Type B pancreatic cell (in vitro differentiated cells): ENCODE data around the gene KIF1A. TPM values are rescaled to one million over a fixed set of nuclear protein-coding genes. Genes with fewer than 3 reads are reported as not detected.

ENCODE experiments used
- DNase-seq: peaks from one replicate; pipeline ENCODE4 v3.0.0; 2021; ENCODE audit warnings: mixed read lengths; ENCODE audit not compliant: unreplicated experiment; ENCODE audit errors: extremely low spot score
- H3K27ac Mint-ChIP-seq: 2 replicates; pipeline ENCODE4 v1.8.0; 2021; ENCODE audit warnings: mild to moderate bottlenecking, mixed read lengths
- H3K27me3 Mint-ChIP-seq: 2 replicates; pipeline ENCODE4 v1.8.0; 2021; ENCODE audit warnings: mixed read lengths
- H3K36me3 Mint-ChIP-seq: 2 replicates; pipeline ENCODE4 v1.8.0; 2021; ENCODE audit warnings: mixed read lengths
- H3K4me1 Mint-ChIP-seq: one replicate; pipeline ENCODE4 v1.8.0; 2021; ENCODE audit warnings: mixed read lengths; ENCODE audit not compliant: unreplicated experiment
- H3K4me3 Mint-ChIP-seq: 2 replicates; pipeline ENCODE4 v1.8.0; 2021; ENCODE audit warnings: mild to moderate bottlenecking, mixed read lengths
- H3K9me3 Mint-ChIP-seq: 2 replicates; pipeline ENCODE4 v1.8.0; 2021; ENCODE audit warnings: mixed read lengths
- total RNA-seq: library from RNA; stranded (reverse); gene quantifications from 2 replicates; pipeline ENCODE4 v1.2.1, GENCODE V29; 2021; ENCODE audit warnings: low replicate concordance
- TF ChIP-seq, protein P1 (sequence below): fragments of 200-600 bp; sonication (generic); conservative IDR thresholded peaks from 2 replicates; pipeline ENCODE4 v1.5.0; 2021; ENCODE audit warnings: antibody characterized with exemption, mild to moderate bottlenecking

The KIF1A gene
- total RNA-seq, 1 donor from 2014 or later, result 78.4 TPM

DNA sequence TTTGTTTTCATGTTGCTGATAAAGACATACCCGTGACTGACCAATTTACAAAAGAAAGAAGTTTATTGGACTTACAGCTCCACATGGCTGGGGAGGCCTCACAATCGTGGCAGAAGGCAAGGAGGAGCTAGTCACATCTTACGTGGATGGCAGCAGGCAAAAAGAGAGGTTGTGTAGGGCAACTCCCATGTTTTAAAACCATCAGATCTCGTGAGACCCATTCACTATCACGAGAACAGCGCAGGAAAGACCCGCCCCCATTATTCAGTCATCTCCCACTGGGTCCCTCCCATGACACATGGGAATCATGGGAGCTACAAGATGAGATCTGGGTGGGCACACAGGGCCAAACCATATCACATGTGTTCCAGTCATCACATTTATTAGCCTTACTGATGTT is 111.6 kb downstream of the KIF1A start:
- no peaks in the 10 kb centered on the region for H3K36me3 Mint-ChIP-seq
- H3K27ac Mint-ChIP-seq, result no peak overlapping the region
- H3K9me3 Mint-ChIP-seq, result no peaks in the 10 kb centered on the region
- TF ChIP-seq, protein P1, sequence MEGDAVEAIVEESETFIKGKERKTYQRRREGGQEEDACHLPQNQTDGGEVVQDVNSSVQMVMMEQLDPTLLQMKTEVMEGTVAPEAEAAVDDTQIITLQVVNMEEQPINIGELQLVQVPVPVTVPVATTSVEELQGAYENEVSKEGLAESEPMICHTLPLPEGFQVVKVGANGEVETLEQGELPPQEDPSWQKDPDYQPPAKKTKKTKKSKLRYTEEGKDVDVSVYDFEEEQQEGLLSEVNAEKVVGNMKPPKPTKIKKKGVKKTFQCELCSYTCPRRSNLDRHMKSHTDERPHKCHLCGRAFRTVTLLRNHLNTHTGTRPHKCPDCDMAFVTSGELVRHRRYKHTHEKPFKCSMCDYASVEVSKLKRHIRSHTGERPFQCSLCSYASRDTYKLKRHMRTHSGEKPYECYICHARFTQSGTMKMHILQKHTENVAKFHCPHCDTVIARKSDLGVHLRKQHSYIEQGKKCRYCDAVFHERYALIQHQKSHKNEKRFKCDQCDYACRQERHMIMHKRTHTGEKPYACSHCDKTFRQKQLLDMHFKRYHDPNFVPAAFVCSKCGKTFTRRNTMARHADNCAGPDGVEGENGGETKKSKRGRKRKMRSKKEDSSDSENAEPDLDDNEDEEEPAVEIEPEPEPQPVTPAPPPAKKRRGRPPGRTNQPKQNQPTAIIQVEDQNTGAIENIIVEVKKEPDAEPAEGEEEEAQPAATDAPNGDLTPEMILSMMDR, result no peak
- peaks cover 4% of the 10 kb centered on the region for H3K4me1 Mint-ChIP-seq
- no peak for DNase-seq
- H3K27me3 Mint-ChIP-seq, result peaks cover 18% of the 10 kb centered on the region
- H3K4me3 Mint-ChIP-seq, result no peak overlapping the region

DNA sequence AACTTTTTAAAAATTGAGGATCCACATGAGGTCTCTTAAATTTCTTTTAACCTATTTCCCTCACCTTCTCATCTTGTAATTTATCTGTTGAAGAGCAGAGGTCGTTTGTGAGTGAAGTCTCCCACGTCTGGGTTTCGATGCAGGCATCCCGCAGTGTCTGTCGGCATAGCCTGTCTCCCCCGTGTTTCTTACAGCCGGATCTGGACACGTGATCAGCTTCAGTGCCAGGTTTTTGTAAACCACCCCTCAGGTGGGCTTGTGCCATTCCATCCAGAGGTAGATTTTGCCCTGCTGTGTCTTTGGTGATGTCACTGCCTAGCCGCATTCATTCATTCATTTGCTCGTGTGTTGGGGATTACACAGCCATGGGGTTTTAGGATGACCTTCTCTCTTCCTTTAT is 112.2 kb downstream of the KIF1A start:
- H3K27ac Mint-ChIP-seq, result no peak overlapping the region
- no peak overlapping the region for H3K4me3 Mint-ChIP-seq
- no peaks in the 10 kb centered on the region for H3K9me3 Mint-ChIP-seq
- no peak for DNase-seq
- TF ChIP-seq, protein P1, result no peak
- no peaks in the 10 kb centered on the region for H3K36me3 Mint-ChIP-seq
- H3K4me1 Mint-ChIP-seq, result peaks cover 4% of the 10 kb centered on the region
- peaks cover 18% of the 10 kb centered on the region for H3K27me3 Mint-ChIP-seq

DNA sequence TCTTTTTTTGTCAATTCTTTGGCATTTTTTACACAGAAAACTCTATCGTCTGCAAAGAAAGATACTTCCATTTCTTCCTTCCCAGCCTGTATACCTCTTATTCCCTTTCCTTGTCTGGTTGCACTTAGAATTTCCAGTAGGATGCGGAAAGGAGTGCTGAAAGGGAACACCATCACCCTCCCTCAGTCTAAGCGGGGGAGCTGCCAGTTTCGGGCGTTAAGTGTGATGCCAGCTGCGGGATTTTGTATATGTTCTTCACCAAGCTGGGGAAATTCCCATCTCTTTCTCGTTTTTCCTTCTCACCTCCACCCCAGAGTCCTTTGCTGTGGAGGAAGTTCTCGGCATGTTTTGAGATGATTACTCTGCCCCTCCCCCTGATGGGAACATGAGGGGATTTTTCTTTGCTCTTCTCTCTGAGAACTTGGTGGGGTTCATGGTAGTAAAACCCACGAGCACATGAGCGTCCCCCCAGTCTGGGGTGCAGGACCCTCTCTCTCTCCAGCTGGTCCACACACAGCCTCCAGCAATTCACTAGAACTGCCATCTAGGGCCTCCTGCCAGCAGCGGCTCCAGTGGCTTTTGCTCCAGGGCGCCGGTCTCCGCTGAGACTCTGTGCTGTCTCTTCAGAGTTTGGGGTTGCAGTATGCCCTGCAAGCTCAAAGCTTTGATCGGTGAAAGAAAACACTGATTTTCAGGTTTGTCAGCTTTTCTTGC is 112.8 kb downstream of the KIF1A start:
- Mint-ChIP-seq H3K36me3 (no peaks in the 10 kb centered on the region), H3K4me1 (peaks cover 4% of the 10 kb centered on the region), H3K4me3 (no peak overlapping the region), H3K27me3 (peaks cover 18% of the 10 kb centered on the region), H3K9me3 (no peaks in the 10 kb centered on the region), H3K27ac (no peak overlapping the region)
- TF ChIP-seq, protein P1, result no peak
- DNase-seq, result no peak

DNA sequence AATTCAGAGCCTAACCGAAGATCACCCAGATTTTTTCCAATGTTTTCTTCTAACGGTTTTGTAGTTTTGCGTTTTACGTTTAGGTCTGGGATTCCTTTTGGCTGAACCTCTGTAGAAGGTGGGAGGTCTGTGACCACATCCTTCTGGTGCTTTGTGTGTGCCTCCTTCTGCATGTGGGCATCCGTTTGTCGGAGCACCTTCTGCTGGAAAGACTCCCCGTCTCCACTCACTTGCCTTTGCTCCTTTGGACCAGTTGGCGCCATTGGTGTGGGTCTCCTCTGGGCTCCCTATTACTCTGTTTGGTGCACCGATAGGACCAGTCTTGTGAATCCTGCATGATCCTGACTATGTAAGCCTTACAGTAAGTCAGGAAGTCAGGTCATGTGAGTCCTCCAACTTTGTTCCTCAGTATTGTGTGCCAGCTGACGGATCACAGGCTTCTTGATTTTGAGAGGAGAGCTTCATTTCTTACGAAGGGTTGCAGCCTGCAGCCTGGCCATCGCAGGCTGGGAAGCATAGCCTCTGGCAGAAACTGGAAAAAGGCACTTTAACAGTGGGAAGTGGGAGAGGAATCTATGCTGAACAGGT is 114.7 kb downstream of the KIF1A start:
- Mint-ChIP-seq H3K27ac (no peak overlapping the region), H3K4me3 (no peak overlapping the region), H3K36me3 (no peaks in the 10 kb centered on the region), H3K4me1 (peaks cover 4% of the 10 kb centered on the region), H3K9me3 (no peaks in the 10 kb centered on the region), H3K27me3 (peaks cover 18% of the 10 kb centered on the region)
- DNase-seq, result no peak
- TF ChIP-seq, protein P1, result no peak

DNA sequence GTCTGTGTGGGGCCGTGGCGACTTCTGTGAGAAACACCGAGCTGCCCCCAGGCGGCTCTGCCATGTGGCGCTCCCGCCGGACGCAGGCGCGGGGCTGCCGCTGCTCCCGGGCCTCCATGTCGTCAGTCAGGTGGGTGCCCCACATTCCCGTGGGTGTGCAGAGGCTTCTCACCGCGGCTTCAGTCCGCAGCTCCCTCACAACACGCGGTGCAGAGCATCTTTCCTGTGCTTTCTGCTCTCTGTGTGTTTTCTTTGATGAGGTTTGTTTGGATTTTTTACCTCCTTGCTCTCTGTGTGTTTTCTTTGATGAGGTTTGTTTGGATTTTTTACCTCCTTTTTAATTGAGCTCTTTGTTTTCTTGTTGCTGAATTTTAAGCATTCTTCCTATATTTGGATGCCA is 115.4 kb downstream of the KIF1A start:
- Mint-ChIP-seq H3K36me3 (no peaks in the 10 kb centered on the region), H3K27ac (no peak overlapping the region), H3K27me3 (peaks cover 18% of the 10 kb centered on the region), H3K9me3 (no peaks in the 10 kb centered on the region), H3K4me3 (no peak overlapping the region), H3K4me1 (peaks cover 4% of the 10 kb centered on the region)
- TF ChIP-seq, protein P1, result no peak
- no peak for DNase-seq
